ENCODE measurements around the gene RARG.

DNA sequence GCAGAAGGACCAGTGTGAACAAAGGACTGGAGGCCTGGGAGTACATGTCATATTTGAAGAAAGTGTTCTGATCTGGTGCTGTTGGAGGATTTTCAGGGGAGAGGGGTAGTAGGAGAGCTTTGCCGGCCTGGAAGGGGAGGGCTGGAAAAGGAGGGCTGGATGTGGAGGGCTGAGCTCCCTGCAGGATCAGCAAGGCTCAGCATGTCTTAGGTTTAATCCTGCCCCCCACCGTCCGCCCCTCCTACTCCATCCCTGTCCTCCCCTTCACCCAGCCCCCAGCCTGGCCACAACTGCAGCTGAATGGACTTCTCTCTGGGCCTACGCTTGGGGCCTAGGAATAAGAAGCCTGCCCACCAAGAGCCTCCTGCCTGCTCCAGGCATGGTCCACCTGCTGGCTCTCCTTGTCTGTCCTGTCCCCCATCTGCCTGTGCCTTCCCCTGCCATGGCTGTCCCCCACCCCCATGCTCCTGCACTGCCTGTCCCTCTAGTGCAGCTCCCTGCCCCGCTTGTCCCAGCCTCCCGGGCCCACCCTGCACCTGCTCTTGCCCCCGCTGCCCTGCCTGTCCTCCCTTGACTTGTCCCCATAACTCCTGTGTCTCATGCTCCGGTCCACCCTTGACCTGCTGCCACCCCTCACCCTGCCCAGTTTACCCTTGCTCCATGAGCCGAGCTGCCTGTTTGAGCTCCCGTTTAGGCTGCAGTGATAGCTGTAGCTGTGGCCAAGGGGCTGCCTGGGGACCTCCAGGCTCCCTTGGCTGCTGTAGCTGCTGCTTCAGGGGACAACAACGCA lies 9.8 kb upstream of the RARG start:
- TF ChIP-seq POLR2A (IDR thresholded peaks at IDR 0.05) = no peak
- TF ChIP-seq, protein P1, sequence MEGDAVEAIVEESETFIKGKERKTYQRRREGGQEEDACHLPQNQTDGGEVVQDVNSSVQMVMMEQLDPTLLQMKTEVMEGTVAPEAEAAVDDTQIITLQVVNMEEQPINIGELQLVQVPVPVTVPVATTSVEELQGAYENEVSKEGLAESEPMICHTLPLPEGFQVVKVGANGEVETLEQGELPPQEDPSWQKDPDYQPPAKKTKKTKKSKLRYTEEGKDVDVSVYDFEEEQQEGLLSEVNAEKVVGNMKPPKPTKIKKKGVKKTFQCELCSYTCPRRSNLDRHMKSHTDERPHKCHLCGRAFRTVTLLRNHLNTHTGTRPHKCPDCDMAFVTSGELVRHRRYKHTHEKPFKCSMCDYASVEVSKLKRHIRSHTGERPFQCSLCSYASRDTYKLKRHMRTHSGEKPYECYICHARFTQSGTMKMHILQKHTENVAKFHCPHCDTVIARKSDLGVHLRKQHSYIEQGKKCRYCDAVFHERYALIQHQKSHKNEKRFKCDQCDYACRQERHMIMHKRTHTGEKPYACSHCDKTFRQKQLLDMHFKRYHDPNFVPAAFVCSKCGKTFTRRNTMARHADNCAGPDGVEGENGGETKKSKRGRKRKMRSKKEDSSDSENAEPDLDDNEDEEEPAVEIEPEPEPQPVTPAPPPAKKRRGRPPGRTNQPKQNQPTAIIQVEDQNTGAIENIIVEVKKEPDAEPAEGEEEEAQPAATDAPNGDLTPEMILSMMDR (IDR thresholded peaks at IDR 0.05) = no peak
